ENCODE results near the gene TGFB1I1.
"Not testable (repeated sequence)": the region's sequence is repeated elsewhere in the genome, so short reads cannot be mapped to it uniquely, and the experiment has no call there.

Gene TGFB1I1

GRCh38 chr16:31472709-31473203, 804 bp downstream of the TGFB1I1 start:
- peak; percentile 47 to 52 for DNase-seq

- DNase-seq: no peak
Observed at GRCh38 chr16:31473264-31473984, 1.5 kb downstream of the TGFB1I1 start.

- DNase-seq: no peak
Observed at GRCh38 chr16:31474173-31474714, 2.3 kb downstream of the TGFB1I1 start.

GRCh38 chr16:31474773-31475738, 3.1 kb downstream of the TGFB1I1 start:
- no peak for DNase-seq

- peak; percentile 24 to 26 for DNase-seq
Observed at GRCh38 chr16:31475946-31476302, 4.0 kb downstream of the TGFB1I1 start.

GRCh38 chr16:31476303-31477219, 4.6 kb downstream of the TGFB1I1 start:
- DNase-seq: peak; percentile 89 to 90

GRCh38 chr16:31477220-31478216, 5.6 kb downstream of the TGFB1I1 start:
- peak; percentile 29 to 41 for DNase-seq

- DNase-seq: no peak
Observed at GRCh38 chr16:31478956-31479355, 7.0 kb downstream of the TGFB1I1 start.

GRCh38 chr16:31479751-31480150, 7.8 kb downstream of the TGFB1I1 start:
- DNase-seq: no peak

GRCh38 chr16:31480851-31481536, 9.0 kb downstream of the TGFB1I1 start:
- DNase-seq: no peak

- no peak for DNase-seq
Observed at GRCh38 chr16:31483081-31483480, 11.1 kb downstream of the TGFB1I1 start, which contains the start of gene SLC5A2. TSS of gene SLC5A2 (plus strand) at chr16:31483123. CDS start at chr16:31483137, 14 bp downstream.

GRCh38 chr16:31484048-31484447, 12.1 kb downstream of the TGFB1I1 start:
- DNase-seq: not testable (repeated sequence)

GRCh38 chr16:31484491-31485171, 12.7 kb downstream of the TGFB1I1 start:
- DNase-seq: no peak

- DNase-seq: no peak
Observed at GRCh38 chr16:31485571-31485970, 13.6 kb downstream of the TGFB1I1 start.

- DNase-seq: no peak
Observed at GRCh38 chr16:31486045-31486444, 14.1 kb downstream of the TGFB1I1 start.

- DNase-seq: no peak
Observed at GRCh38 chr16:31487071-31487719, 15.2 kb downstream of the TGFB1I1 start.

- peak; percentile 76 to 81 for DNase-seq
Observed at GRCh38 chr16:31487720-31488467, 15.9 kb downstream of the TGFB1I1 start.
